Liver (tissue), 9 donors: ENCODE results near the gene AFDN. TPM values are rescaled to one million over a fixed set of nuclear protein-coding genes. Genes with fewer than 3 reads are reported as not detected.

Experiments used
- DNase-seq: peaks from one replicate; pipeline ENCODE4 v3.0.0-alpha.2; 2017; ENCODE audit warnings: low spot score
- H3K27ac ChIP-seq, 2 donors: one replicate each; pipeline ENCODE4 v1.7.0; 2013; ENCODE audit warnings: inconsistent platforms in 2 of 2, low read length in 2 of 2, control low read depth in 1 of 2, low read depth in 1 of 2, mild to moderate bottlenecking in 1 of 2
- H3K27me3 ChIP-seq, 4 donors: one replicate each; pipeline versions ENCODE4 v1.6.1 to v1.7.0; 2013; ENCODE audit warnings: low read length in 3 of 4, inconsistent platforms in 1 of 4, mild to moderate bottlenecking in 1 of 4, moderate library complexity in 1 of 4; ENCODE audit not compliant: control insufficient read depth in 4 of 4, insufficient read depth in 4 of 4
- H3K36me3 ChIP-seq, 4 donors: one replicate each; pipeline versions ENCODE4 v1.6.1 to v1.7.0; 2013; ENCODE audit warnings: low read length in 3 of 4, mild to moderate bottlenecking in 3 of 4, low read depth in 1 of 4, moderate library complexity in 1 of 4; ENCODE audit not compliant: control insufficient read depth in 4 of 4, insufficient read depth in 3 of 4
- H3K4me1 ChIP-seq, 4 donors: one replicate each; pipeline versions ENCODE4 v1.6.1 to v1.7.0; 2013; ENCODE audit warnings: low read length in 3 of 4, mild to moderate bottlenecking in 3 of 4, moderate library complexity in 1 of 4; ENCODE audit not compliant: control insufficient read depth in 4 of 4, insufficient read depth in 4 of 4
- H3K4me3 ChIP-seq, 3 donors: one replicate each; pipeline versions ENCODE4 v1.6.1 to v1.7.0; 2013; ENCODE audit warnings: low read length in 3 of 3, control low read depth in 1 of 3, low read depth in 1 of 3, mild to moderate bottlenecking in 1 of 3
- H3K9ac ChIP-seq, 2 donors: one replicate each; pipeline ENCODE4 v1.7.0; 2013; ENCODE audit warnings: low read length in 2 of 2, mild to moderate bottlenecking in 2 of 2, moderate library complexity in 2 of 2, control low read depth in 1 of 2, low read depth in 1 of 2
- H3K9me3 ChIP-seq, 4 donors: one replicate each; pipeline versions ENCODE4 v1.6.1 to v1.7.0; 2013; ENCODE audit warnings: low read length in 3 of 4; ENCODE audit not compliant: control insufficient read depth in 4 of 4
- ATF3 ChIP-seq: IDR thresholded peaks from 2 replicates; pipeline ENCODE4 v1.6.1; 2016; ENCODE audit warnings: antibody characterized with exemption
- EGR1 ChIP-seq, 2 donors: IDR thresholded peaks; 2 replicates each; pipeline ENCODE4 v1.6.1; 2016 to 2018; ENCODE audit warnings: antibody characterized with exemption in 2 of 2, low read depth in 2 of 2
- FOXA1 ChIP-seq: IDR thresholded peaks from 2 replicates; pipeline ENCODE4 v1.6.1; 2016; ENCODE audit warnings: antibody characterized with exemption
- FOXA2 ChIP-seq: IDR thresholded peaks from 2 replicates; pipeline ENCODE4 v1.6.1; 2016; ENCODE audit warnings: antibody characterized with exemption
- HNF4A ChIP-seq, 2 donors: conservative IDR thresholded peaks; 2 replicates each; pipeline ENCODE4 v1.6.1; 2016; ENCODE audit warnings: antibody characterized with exemption in 2 of 2, mild to moderate bottlenecking in 2 of 2
- HNF4G ChIP-seq: IDR thresholded peaks from 2 replicates; pipeline ENCODE4 v1.6.1; 2016; ENCODE audit warnings: antibody characterized with exemption
- NR2F2 ChIP-seq: IDR thresholded peaks from 2 replicates; pipeline ENCODE4 v1.6.1; 2016; ENCODE audit warnings: antibody characterized with exemption
- RAD21 ChIP-seq, 2 donors: IDR thresholded peaks; 2 replicates each; pipeline ENCODE4 v1.6.1; 2016; ENCODE audit warnings: antibody characterized with exemption in 2 of 2, mild to moderate bottlenecking in 2 of 2
- RXRA ChIP-seq, 2 donors: IDR thresholded peaks; 2 replicates each; pipeline ENCODE4 v1.6.1; 2017 to 2018; ENCODE audit warnings: antibody characterized with exemption in 2 of 2, mild to moderate bottlenecking in 1 of 2
- YY1 ChIP-seq: IDR thresholded peaks from 2 replicates; pipeline ENCODE4 v1.6.1; 2016; ENCODE audit warnings: antibody characterized with exemption, mild to moderate bottlenecking
- WGBS: extraction: QIAGEN DNeasy Blood & Tissue Kit; methylation state at CpG from one replicate; pipeline ENCODE4 v1.1.7; 2013; 5-methylcytosine and 5-hydroxymethylcytosine counted together
- polyA plus RNA-seq, 2 donors: library from polyadenylated mRNA; stranded (reverse) in 1 of 2; unstranded in 1 of 2; fragments of 200-250 nt in 1 of 2; fragments of >200 nt in 1 of 2; fragmentation: Nextera tagmentation in 1 of 2; extraction: Ambion mirVana in 1 of 2; gene quantifications; one replicate each; pipeline versions ENCODE4 v1.2.1 to v1.2.3, GENCODE V29; 2013 to 2015
- total RNA-seq, 2 donors: library from RNA; depleted of rRNA; stranded (reverse); fragments of >200 nt; gene quantifications; one replicate each; pipeline ENCODE4 v1.2.3, GENCODE V29; 2014
- TF ChIP-seq, protein P1 (sequence below): IDR thresholded peaks from 2 replicates; pipeline ENCODE4 v1.6.1; 2016; ENCODE audit warnings: antibody characterized with exemption, mild to moderate bottlenecking
- donor health status: healthy.
- donor health status: healthy.
- donor health status: healthy.
- donor health status: healthy.
- donor health status: healthy.

Gene AFDN
- total and polyA plus RNA-seq, 4 donors, result 21.3 to 145 (median 29.3) TPM

- no peak overlapping the region for H3K27ac ChIP-seq
- no peak overlapping the region for H3K4me3 ChIP-seq
- 94% methylated on average over 8 of the region's 8 CpGs for WGBS
- H3K27me3 ChIP-seq, result no peaks in the 10 kb centered on the region
- H3K36me3 ChIP-seq, result no peaks in the 10 kb centered on the region
- H3K4me1 ChIP-seq, result peaks cover 0 to 14% (median 10%) of the 10 kb centered on the region in 4 donors
- DNase-seq, result no peak
- TF ChIP-seq FOXA2 (no peak), ATF3 (no peak), HNF4G (no peak), FOXA1 (no peak)
- no peaks in the 10 kb centered on the region for H3K9me3 ChIP-seq
- H3K9ac ChIP-seq, result no peak overlapping the region
Measured at GRCh38 chr6:167803816-167804215, 22.9 kb upstream of the AFDN start.

DNA sequence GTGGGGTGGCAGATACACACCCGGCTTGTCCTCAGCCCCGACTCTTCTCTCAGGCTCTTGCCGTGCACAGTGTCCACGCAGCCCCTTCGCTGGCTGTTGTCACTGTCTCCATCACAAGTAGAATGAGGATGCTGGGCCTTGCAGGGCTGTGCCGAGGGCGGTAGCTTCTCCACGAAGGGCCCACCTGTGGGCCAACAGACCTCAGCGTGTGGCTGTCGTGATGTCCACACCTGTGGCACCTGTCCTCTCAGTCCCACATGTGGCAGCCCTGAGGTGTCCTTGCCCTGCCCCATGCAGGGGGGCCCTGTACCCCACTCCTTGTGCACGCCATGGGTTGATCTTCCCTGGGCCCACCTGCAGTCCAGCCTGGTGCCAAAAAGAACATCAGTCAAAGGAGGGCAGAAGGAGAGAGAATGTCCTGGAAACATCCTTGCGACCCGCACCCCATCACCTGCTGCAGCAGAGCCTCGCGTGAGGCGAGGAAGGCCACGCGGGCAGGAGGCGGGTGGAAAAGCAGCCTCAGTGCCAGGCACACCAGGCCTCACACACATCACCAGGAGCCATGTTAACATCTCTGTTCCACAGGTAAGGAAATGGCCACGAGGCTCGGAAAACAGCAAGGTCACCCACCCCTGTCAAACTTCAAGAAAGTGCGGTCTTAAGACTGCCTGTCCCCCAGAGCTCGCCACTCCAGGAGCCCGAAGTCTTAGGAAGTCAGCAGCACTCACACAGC lies 22.3 kb upstream of the AFDN start:
- Histone ChIP-seq H3K4me3 (no peak overlapping the region), H3K4me1 (peaks cover 0 to 14% (median 10%) of the 10 kb centered on the region in 4 donors), H3K27me3 (no peaks in the 10 kb centered on the region), H3K9me3 (no peaks in the 10 kb centered on the region), H3K9ac (no peak overlapping the region), H3K36me3 (no peaks in the 10 kb centered on the region), H3K27ac (peak overlapping the region in 1 of 2 donors; percentile 21)
- DNase-seq, result no peak
- no peak for TF ChIP-seq RXRA (IDR thresholded peaks at IDR 0.05)
- TF ChIP-seq, protein P1, sequence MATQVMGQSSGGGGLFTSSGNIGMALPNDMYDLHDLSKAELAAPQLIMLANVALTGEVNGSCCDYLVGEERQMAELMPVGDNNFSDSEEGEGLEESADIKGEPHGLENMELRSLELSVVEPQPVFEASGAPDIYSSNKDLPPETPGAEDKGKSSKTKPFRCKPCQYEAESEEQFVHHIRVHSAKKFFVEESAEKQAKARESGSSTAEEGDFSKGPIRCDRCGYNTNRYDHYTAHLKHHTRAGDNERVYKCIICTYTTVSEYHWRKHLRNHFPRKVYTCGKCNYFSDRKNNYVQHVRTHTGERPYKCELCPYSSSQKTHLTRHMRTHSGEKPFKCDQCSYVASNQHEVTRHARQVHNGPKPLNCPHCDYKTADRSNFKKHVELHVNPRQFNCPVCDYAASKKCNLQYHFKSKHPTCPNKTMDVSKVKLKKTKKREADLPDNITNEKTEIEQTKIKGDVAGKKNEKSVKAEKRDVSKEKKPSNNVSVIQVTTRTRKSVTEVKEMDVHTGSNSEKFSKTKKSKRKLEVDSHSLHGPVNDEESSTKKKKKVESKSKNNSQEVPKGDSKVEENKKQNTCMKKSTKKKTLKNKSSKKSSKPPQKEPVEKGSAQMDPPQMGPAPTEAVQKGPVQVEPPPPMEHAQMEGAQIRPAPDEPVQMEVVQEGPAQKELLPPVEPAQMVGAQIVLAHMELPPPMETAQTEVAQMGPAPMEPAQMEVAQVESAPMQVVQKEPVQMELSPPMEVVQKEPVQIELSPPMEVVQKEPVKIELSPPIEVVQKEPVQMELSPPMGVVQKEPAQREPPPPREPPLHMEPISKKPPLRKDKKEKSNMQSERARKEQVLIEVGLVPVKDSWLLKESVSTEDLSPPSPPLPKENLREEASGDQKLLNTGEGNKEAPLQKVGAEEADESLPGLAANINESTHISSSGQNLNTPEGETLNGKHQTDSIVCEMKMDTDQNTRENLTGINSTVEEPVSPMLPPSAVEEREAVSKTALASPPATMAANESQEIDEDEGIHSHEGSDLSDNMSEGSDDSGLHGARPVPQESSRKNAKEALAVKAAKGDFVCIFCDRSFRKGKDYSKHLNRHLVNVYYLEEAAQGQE, result no peak
- TF ChIP-seq RAD21 (IDR thresholded peaks at IDR 0.05), result no peak
- TF ChIP-seq HNF4A (conservative IDR thresholded peaks at IDR 0.05), result no peak
- no peak for TF ChIP-seq EGR1 (IDR thresholded peaks at IDR 0.05; ENCODE audit: low read depth in 2 of 2)
- TF ChIP-seq YY1, result no peak
- no peak for TF ChIP-seq HNF4G
- 92% methylated on average over 24 of the region's 24 CpGs for WGBS

GRCh38 chr6:167805349-167806060 lies 21.2 kb upstream of the AFDN start:
- H3K4me1 ChIP-seq, result peaks cover 0 to 14% (median 10%) of the 10 kb centered on the region in 4 donors
- H3K36me3 ChIP-seq, result no peaks in the 10 kb centered on the region
- no peak for DNase-seq
- no peaks in the 10 kb centered on the region for H3K27me3 ChIP-seq
- H3K9ac ChIP-seq, result peak overlapping the region; percentile 30 to 83
- peak overlapping the region; percentile 61 to 68 for H3K27ac ChIP-seq
- H3K9me3 ChIP-seq, result no peaks in the 10 kb centered on the region
- WGBS, result 26% methylated on average over 8 of the region's 8 CpGs
- TF ChIP-seq ATF3, result no peak
- no peak for TF ChIP-seq NR2F2
- H3K4me3 ChIP-seq, result peak overlapping the region in 2 of 3 donors; percentile 37 to 48
